ENCODE data around the gene C16orf92. TPM values are rescaled to one million over a fixed set of nuclear protein-coding genes. Genes with fewer than 3 reads are reported as not detected.

Gene C16orf92
- total RNA-seq, 1 experiment from 2014 or later = not detected

DNA sequence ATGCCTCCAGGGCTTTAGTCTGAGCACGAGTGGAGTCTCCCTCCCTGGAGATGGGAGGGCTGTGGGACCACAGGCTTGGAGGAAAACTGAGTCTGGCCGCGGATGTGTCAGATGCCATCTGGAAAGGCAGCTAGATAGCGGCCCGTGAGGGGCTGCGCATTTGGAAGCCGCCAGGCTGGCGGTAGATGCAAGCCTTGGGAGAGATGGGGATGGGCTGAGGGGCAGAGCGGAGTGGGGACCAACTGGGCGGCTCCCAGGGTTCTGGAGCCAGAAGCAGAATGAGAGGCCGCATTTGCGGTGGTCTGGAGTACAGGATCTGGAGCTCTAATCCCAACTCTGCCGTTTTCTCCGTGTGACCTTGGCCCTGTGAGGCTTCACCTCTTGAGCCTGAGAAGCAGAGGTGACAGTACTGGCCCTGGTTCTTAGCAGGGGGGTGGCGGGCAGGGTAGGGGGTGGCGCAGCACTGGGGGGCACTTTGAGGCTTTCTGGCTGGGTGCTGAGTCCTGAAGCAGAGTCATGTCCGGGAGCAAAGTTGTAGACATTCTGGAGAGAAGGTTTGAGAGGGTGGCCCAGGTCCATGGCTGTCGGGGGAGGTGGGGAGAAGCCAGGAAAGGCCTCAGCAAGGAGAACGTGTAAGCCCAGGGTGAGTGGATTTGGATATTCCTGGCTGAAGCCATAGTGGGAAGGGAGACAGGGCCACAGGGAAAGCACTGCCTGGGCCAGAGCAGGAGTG, 20.2 kb upstream of the C16orf92 start:
- no peak overlapping the region for H3K4me3 ChIP-seq (replicated peaks in 1 of 2; ENCODE audit: low read depth in 1 of 2, low read length in 2 of 2)
- no peak overlapping the region for H3K4me2 ChIP-seq (ENCODE audit: low read length)
- H3K27me3 ChIP-seq (ENCODE audit: insufficient read depth, low read length) = no peaks in the 10 kb centered on the region
- POLR2A ChIA-PET = no interaction called here
- no peak overlapping the region for H3K27ac ChIP-seq (ENCODE audit: low read depth, low read length)
- H3K4me1 ChIP-seq (ENCODE audit: control insufficient read depth in 1 of 2, insufficient read depth in 2 of 2, low read length in 2 of 2) = no peaks in the 10 kb centered on the region
- H3K36me3 ChIP-seq (ENCODE audit: control insufficient read depth in 1 of 2, insufficient read depth in 2 of 2, low read length in 2 of 2) = peaks cover 0 to 5% of the 10 kb centered on the region in 2 experiments; a peak in 3 of 4 replicates
- no peak for DNase-seq (ENCODE audit: low read depth, low spot score)
- RAD21 ChIA-PET (ENCODE audit: low non-redundant PET in 1 of 2, low total read pairs in 2 of 2, uncharacterized antibody in 2 of 2, unreplicated experiment in 2 of 2) = no interaction called here
- no TSS peak for BruUV-seq (replicated peaks)
- CTCF ChIA-PET = interaction anchor here (0.5 kb wide), 1 partner anchor 44 kb away, joined by 3 read pairs; no protein-coding TSS in a partner anchor
- H2AFZ ChIP-seq (ENCODE audit: low read depth, low read length, poor library complexity, severe bottlenecking) = no peak overlapping the region
- no peaks in the 10 kb centered on the region for H3K9me3 ChIP-seq (ENCODE audit: control insufficient read depth in 1 of 2, insufficient read depth in 1 of 2, low read depth in 1 of 2, low read length in 2 of 2)
- no peaks in the 10 kb centered on the region for H3K9me2 ChIP-seq (ENCODE audit: insufficient read depth)
- ATAC-seq = no peak
- intact Hi-C loops (cut with micrococcal nuclease) = no loop called here
- no peak overlapping the region for H3K9ac ChIP-seq (ENCODE audit: low read length)
- H4K20me1 ChIP-seq (ENCODE audit: insufficient read depth) = no peaks in the 10 kb centered on the region
- H3K79me2 ChIP-seq (ENCODE audit: insufficient read depth, low read length) = no peaks in the 10 kb centered on the region
- TF ChIP-seq CBX3 (IDR thresholded peaks at IDR 0.05; ENCODE audit: low read depth) (no peak), ZNF274 (IDR thresholded peaks at IDR 0.05; ENCODE audit: low read depth, low read length) (no peak), CEBPB (IDR thresholded peaks at IDR 0.05; ENCODE audit: low read depth) (no peak)
- TF ChIP-seq, protein P1, sequence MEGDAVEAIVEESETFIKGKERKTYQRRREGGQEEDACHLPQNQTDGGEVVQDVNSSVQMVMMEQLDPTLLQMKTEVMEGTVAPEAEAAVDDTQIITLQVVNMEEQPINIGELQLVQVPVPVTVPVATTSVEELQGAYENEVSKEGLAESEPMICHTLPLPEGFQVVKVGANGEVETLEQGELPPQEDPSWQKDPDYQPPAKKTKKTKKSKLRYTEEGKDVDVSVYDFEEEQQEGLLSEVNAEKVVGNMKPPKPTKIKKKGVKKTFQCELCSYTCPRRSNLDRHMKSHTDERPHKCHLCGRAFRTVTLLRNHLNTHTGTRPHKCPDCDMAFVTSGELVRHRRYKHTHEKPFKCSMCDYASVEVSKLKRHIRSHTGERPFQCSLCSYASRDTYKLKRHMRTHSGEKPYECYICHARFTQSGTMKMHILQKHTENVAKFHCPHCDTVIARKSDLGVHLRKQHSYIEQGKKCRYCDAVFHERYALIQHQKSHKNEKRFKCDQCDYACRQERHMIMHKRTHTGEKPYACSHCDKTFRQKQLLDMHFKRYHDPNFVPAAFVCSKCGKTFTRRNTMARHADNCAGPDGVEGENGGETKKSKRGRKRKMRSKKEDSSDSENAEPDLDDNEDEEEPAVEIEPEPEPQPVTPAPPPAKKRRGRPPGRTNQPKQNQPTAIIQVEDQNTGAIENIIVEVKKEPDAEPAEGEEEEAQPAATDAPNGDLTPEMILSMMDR (IDR thresholded peaks at IDR 0.05 in 2 of 3, conservative IDR thresholded peaks at IDR 0.05 in 1 of 3; ENCODE audit: borderline replicate concordance in 1 of 3, insufficient read depth in 1 of 3, low read depth in 2 of 3, low read length in 2 of 3) = no peak

DNA sequence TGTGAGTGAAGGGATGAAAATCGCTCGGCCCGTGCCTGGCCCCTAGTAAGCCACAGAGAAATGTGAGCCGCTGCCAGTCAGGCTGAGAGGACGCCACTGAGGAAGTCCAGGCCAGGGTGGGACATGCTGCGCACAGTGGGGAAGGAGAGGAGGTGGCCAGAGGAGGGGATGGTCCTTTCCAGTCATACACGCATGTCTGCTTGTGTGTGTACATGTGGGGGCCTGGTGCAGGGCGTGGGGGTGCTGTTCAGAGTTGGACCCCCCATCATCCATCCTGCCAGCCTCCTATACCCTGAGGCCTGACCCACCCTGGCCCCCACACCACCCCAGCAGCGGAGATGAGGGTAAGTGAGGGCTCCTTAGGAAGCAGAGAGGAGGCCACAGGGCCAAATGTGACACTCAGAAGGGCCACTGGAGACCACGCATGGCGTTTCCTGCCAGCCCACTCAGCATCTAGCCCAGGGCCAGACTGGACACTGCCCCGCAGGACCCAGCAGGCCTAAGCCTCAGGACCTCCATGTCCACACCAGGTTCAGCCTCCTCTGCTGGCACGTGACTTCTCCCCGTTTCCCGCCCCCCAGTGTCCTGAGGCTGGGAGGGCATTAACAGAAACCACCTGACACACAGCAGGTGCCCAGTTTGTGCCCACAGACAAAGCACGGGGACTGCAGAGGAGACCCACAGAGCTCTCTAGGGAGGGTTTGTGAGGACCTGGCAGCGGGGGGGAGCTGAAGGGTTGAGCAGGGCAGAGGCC, 19.2 kb upstream of the C16orf92 start:
- RAD21 ChIA-PET (ENCODE audit: low non-redundant PET in 1 of 2, low total read pairs in 2 of 2, uncharacterized antibody in 2 of 2, unreplicated experiment in 2 of 2) = no interaction called here
- no peaks in the 10 kb centered on the region for H3K4me1 ChIP-seq (ENCODE audit: control insufficient read depth in 1 of 2, insufficient read depth in 2 of 2, low read length in 2 of 2)
- no peak overlapping the region for H3K9ac ChIP-seq (ENCODE audit: low read length)
- no peak overlapping the region for H3K4me2 ChIP-seq (ENCODE audit: low read length)
- no TSS peak for BruUV-seq (replicated peaks)
- no peak overlapping the region for H3K27ac ChIP-seq (ENCODE audit: low read depth, low read length)
- intact Hi-C loops (cut with micrococcal nuclease) = no loop called here
- H3K4me3 ChIP-seq (replicated peaks in 1 of 2; ENCODE audit: low read depth in 1 of 2, low read length in 2 of 2) = no peak overlapping the region
- no peaks in the 10 kb centered on the region for H3K9me3 ChIP-seq (ENCODE audit: control insufficient read depth in 1 of 2, insufficient read depth in 1 of 2, low read depth in 1 of 2, low read length in 2 of 2)
- ATAC-seq = no peak
- H4K20me1 ChIP-seq (ENCODE audit: insufficient read depth) = no peaks in the 10 kb centered on the region
- no peak for DNase-seq (ENCODE audit: low read depth, low spot score)
- peaks cover 0 to 4% of the 10 kb centered on the region in 2 experiments; a peak in 2 of 4 replicates for H3K36me3 ChIP-seq (ENCODE audit: control insufficient read depth in 1 of 2, insufficient read depth in 2 of 2, low read length in 2 of 2)
- CTCF ChIA-PET = no interaction called here
- no peak overlapping the region for H2AFZ ChIP-seq (ENCODE audit: low read depth, low read length, poor library complexity, severe bottlenecking)
- TF ChIP-seq EGR1 (IDR thresholded peaks at IDR 0.05; ENCODE audit: low read depth) = no peak
- TF ChIP-seq SIN3A (IDR thresholded peaks at IDR 0.05; ENCODE audit: low read depth) = no peak
- no peak for TF ChIP-seq YY1 (IDR thresholded peaks at IDR 0.05; ENCODE audit: extremely low read depth, insufficient replicate concordance, low read depth, low read length)
- TF ChIP-seq FOSL1 (IDR thresholded peaks at IDR 0.05; ENCODE audit: low read depth) = no peak
- TF ChIP-seq ZNF274 (IDR thresholded peaks at IDR 0.05; ENCODE audit: low read depth, low read length) = no peak
- TF ChIP-seq, protein P2, sequence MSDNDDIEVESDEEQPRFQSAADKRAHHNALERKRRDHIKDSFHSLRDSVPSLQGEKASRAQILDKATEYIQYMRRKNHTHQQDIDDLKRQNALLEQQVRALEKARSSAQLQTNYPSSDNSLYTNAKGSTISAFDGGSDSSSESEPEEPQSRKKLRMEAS (IDR thresholded peaks at IDR 0.05) = no peak
- no peak for TF ChIP-seq SRF (IDR thresholded peaks at IDR 0.05; ENCODE audit: low read depth)
- no peak for TF ChIP-seq CEBPB (IDR thresholded peaks at IDR 0.05; ENCODE audit: low read depth)
- POLR2A ChIA-PET = no interaction called here
- H3K79me2 ChIP-seq (ENCODE audit: insufficient read depth, low read length) = no peaks in the 10 kb centered on the region
- no peaks in the 10 kb centered on the region for H3K27me3 ChIP-seq (ENCODE audit: insufficient read depth, low read length)
- no peaks in the 10 kb centered on the region for H3K9me2 ChIP-seq (ENCODE audit: insufficient read depth)
